ENCODE results near the gene TMEM151B.

DNA sequence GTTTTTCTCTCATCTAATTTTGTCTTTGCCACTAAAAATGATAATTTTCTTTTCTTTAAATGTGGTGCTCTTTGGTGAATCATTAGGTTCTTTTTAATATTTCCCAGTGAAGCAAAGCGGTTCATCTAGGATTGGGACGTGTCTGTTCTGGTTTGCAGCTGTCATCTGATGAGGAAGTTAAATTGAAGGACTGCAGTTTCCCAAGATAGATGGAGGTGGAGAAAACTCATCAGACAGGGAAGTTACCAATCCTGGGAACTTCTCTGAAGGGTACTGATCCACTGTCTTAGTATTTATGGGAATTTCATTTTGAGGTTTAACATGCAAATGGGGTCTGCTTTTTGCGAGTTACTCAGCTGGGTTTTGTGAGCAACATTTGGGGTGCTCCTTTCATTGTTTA is 45.3 kb downstream of the TMEM151B start:
- TF ChIP-seq FOXK2 (conservative IDR thresholded peaks at IDR 0.05 in 1 of 2, IDR thresholded peaks at IDR 0.05 in 1 of 2; ENCODE audit: low read depth in 2 of 2), result no peak
- no peak for TF ChIP-seq SMAD3 (CRISPR knock-in tag; conservative IDR thresholded peaks at IDR 0.05)

Data from K562 (cell line).